Kidney epithelial cell (primary cell): Measurements from ENCODE around the gene TEKT5. TPM values are rescaled to one million over a fixed set of nuclear protein-coding genes. Genes with fewer than 3 reads are reported as not detected.

ENCODE experiments used
- DNase-seq: peaks from one replicate; pipeline ENCODE4 v3.0.0-alpha.2; 2010; ENCODE audit warnings: low read depth
- H3K27me3 ChIP-seq: 2 replicates; pipeline ENCODE4 v1.6.0; 2011; ENCODE audit warnings: low read length; ENCODE audit not compliant: control insufficient read depth, insufficient read depth
- H3K36me3 ChIP-seq: 2 replicates; pipeline ENCODE4 v1.5.1; 2011; ENCODE audit warnings: low read length; ENCODE audit not compliant: control insufficient read depth, insufficient read depth
- H3K4me3 ChIP-seq: 2 replicates; pipeline ENCODE4 v1.5.1; 2011; ENCODE audit warnings: low read depth, mild to moderate bottlenecking, control low read depth, low read length
- CTCF ChIP-seq: IDR thresholded peaks from 2 replicates; pipeline ENCODE4 v1.5.1; 2011; ENCODE audit warnings: mild to moderate bottlenecking, moderate library complexity, low read length, control low read depth, inconsistent platforms; ENCODE audit not compliant: insufficient read depth, poor library complexity, severe bottlenecking
- total RNA-seq: library from RNA; depleted of rRNA; stranded (reverse); fragments of >200 nt; gene quantifications from 2 replicates; pipeline ENCODE4 v1.2.3, GENCODE V29; 2015

TEKT5 gene
- total RNA-seq, 1 donor from 2014 or later = 0.04 TPM

- no peaks in the 10 kb centered on the region for H3K27me3 ChIP-seq
- no peaks in the 10 kb centered on the region for H3K36me3 ChIP-seq
- TF ChIP-seq CTCF = no peak
- no peak overlapping the region for H3K4me3 ChIP-seq
- no peak for DNase-seq
Observed at GRCh38 chr16:10660950-10661635, 33.6 kb downstream of the TEKT5 start.

GRCh38 chr16:10658943-10659342, 35.8 kb downstream of the TEKT5 start:
- TF ChIP-seq CTCF = no peak
- no peak for DNase-seq
- no peaks in the 10 kb centered on the region for H3K36me3 ChIP-seq
- H3K4me3 ChIP-seq = no peak overlapping the region
- no peaks in the 10 kb centered on the region for H3K27me3 ChIP-seq

- no peak for DNase-seq
- H3K4me3 ChIP-seq = no peak overlapping the region
- H3K27me3 ChIP-seq = no peaks in the 10 kb centered on the region
- no peaks in the 10 kb centered on the region for H3K36me3 ChIP-seq
- TF ChIP-seq CTCF = no peak
Observed at GRCh38 chr16:10657925-10658324, 36.8 kb downstream of the TEKT5 start.

- no peak overlapping the region for H3K4me3 ChIP-seq
- no peaks in the 10 kb centered on the region for H3K27me3 ChIP-seq
- TF ChIP-seq CTCF = no peak
- no peaks in the 10 kb centered on the region for H3K36me3 ChIP-seq
- no peak for DNase-seq
Observed at GRCh38 chr16:10656618-10657017, 38.1 kb downstream of the TEKT5 start.

- no peaks in the 10 kb centered on the region for H3K36me3 ChIP-seq
- DNase-seq = no peak
- no peak for TF ChIP-seq CTCF
- no peak overlapping the region for H3K4me3 ChIP-seq
- H3K27me3 ChIP-seq = no peaks in the 10 kb centered on the region
Observed at GRCh38 chr16:10655415-10655977, 39.2 kb downstream of the TEKT5 start.
